GM12878 (cell line): ENCODE data around the gene HIVEP1. TPM values are rescaled to one million over a fixed set of nuclear protein-coding genes. Genes with fewer than 3 reads are reported as not detected.

Experiments
- BCLAF1 ChIP-seq: fragments of 450-650 bp; IDR thresholded peaks from 2 replicates; pipeline ENCODE4 v1.6.1; 2017; ENCODE audit warnings: antibody characterized with exemption, mild to moderate bottlenecking, moderate library complexity
- CEBPB ChIP-seq, 2 experiments: fragments of 150-350 bp in 1 of 2; IDR thresholded peaks; 2 replicates each; pipeline ENCODE4 v1.6.1; 2012 to 2014; ENCODE audit warnings: low read depth in 2 of 2, low read length in 2 of 2, borderline replicate concordance in 1 of 2, inconsistent platforms in 1 of 2
- CUX1 ChIP-seq: IDR thresholded peaks from 2 replicates; pipeline ENCODE4 v1.6.1; 2012; ENCODE audit warnings: improper control_type of control experiment, low read depth, low read length; ENCODE audit not compliant: insufficient replicate concordance
- SMAD1 ChIP-seq: fragments of 450-650 bp; IDR thresholded peaks from 2 replicates; pipeline ENCODE4 v1.6.1; 2018; ENCODE audit warnings: mild to moderate bottlenecking, low read depth; ENCODE audit not compliant: partially characterized antibody
- TCF12 ChIP-seq: IDR thresholded peaks from 2 replicates; pipeline ENCODE4 v1.6.1; 2011; ENCODE audit warnings: low read depth, mild to moderate bottlenecking, low read length
- YBX1 ChIP-seq: fragments of 450-650 bp; IDR thresholded peaks from 2 replicates; pipeline ENCODE4 v1.6.1; 2016; ENCODE audit warnings: antibody characterized with exemption
- polyA plus RNA-seq, 11 experiments: library from polyadenylated mRNA; depleted of rRNA in 4 of 11; unstranded in 6 of 11; stranded (reverse) in 5 of 11; fragments of >200 nt; fragmentation: Nextera tagmentation in 4 of 11; fragmentation: Illumina TruSeq in 1 of 11; extraction: Ambion mirVana in 4 of 11; extraction: Trizol in 1 of 11; gene quantifications; 1 replicate in 1 of 11; 2 replicates in 10 of 11; pipeline versions ENCODE4 v1.2.1 to v1.2.3, GENCODE V29; 2011 to 2016; ENCODE audit warnings: inconsistent platforms in 2 of 11, missing spikeins in 2 of 11, low read depth in 1 of 11
- total RNA-seq, 4 experiments: library from RNA; depleted of rRNA in 3 of 4; stranded (reverse); fragments of >200 nt in 3 of 4; fragmentation: Illumina TruSeq in 1 of 4; extraction: Trizol in 1 of 4; gene quantifications; 2 replicates each; pipeline versions ENCODE4 v1.2.1 to v1.2.3, GENCODE V29; 2013 to 2021

The HIVEP1 gene
- total and polyA plus RNA-seq, 10 of the 15 experiments (the other 5 are each of a cell fraction or from before 2014, with no cell fraction given): 4.3 to 37.5 (median 21.6) TPM

- TF ChIP-seq BCLAF1: no peak
- TF ChIP-seq CEBPB (IDR thresholded peaks at IDR 0.05; ENCODE audit: borderline replicate concordance in 1 of 2, low read depth in 2 of 2, low read length in 2 of 2): no peak
- TF ChIP-seq TCF12: no peak
- TF ChIP-seq CUX1: no peak
- no peak for TF ChIP-seq YBX1
- no peak for TF ChIP-seq SMAD1
Measured at GRCh38 chr6:12125396-12125795, 113.3 kb downstream of the HIVEP1 start (continued).
